GM18517 (cell line): ENCODE results near the gene FGGY.
"Not testable (repeated sequence)": the region's sequence is repeated elsewhere in the genome, so short reads cannot be mapped to it uniquely, and the experiment has no call there.

Experiments used
- ATAC-seq: cut with Tn5 transposase; IDR thresholded peaks from one replicate; pipeline ENCODE4 v1.9.1; 2021; ENCODE audit warnings: mild to moderate bottlenecking, moderate library complexity; ENCODE audit not compliant: unreplicated experiment

The FGGY gene

GRCh38 chr1:59690171-59690930, 393.5 kb downstream of the FGGY start:
- no peak for ATAC-seq

DNA sequence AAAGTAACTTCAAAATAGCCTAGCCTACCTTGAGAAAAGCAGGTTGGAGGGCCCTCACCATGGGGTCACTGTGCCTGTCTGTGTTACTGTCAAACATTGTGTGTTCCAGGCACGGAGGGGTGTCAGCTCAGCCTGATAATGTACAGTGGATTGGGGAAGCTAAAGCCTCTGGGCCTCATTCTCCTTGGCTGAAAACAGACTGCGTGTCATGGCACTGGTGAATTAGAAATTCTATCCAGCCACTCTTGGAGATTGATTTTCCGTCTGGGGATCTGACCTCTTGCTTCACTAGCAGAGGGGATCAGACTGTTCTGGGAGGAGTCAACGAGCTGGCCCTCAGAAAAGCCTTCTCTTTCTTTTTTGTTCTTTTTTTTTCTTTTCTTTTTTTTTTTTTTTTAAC, 394.4 kb downstream of the FGGY start:
- no peak for ATAC-seq

- no peak for ATAC-seq
Measured at GRCh38 chr1:59692591-59692990, 395.7 kb downstream of the FGGY start.

DNA sequence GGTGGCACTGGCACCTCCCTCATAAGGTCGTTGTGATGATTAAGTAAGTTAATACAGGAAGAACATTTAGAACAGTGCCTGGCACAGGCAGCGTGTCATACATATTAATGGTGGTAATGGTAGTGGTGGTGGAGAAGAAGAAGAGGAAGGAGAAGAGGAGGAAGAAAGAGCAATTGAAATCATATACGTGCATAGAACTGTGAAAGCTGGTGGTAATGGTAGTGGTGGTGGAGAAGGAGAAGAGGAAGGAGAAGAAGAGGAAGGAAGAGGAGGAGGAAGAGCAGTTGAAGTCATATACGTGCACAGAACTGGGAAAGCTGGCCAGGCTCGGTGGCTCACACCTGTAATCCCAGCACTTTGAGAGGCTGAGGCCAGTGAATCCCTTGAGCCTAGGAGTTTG, 396.5 kb downstream of the FGGY start:
- ATAC-seq: no peak

- ATAC-seq: no peak
Measured at GRCh38 chr1:59695252-59695651, 398.4 kb downstream of the FGGY start.

DNA sequence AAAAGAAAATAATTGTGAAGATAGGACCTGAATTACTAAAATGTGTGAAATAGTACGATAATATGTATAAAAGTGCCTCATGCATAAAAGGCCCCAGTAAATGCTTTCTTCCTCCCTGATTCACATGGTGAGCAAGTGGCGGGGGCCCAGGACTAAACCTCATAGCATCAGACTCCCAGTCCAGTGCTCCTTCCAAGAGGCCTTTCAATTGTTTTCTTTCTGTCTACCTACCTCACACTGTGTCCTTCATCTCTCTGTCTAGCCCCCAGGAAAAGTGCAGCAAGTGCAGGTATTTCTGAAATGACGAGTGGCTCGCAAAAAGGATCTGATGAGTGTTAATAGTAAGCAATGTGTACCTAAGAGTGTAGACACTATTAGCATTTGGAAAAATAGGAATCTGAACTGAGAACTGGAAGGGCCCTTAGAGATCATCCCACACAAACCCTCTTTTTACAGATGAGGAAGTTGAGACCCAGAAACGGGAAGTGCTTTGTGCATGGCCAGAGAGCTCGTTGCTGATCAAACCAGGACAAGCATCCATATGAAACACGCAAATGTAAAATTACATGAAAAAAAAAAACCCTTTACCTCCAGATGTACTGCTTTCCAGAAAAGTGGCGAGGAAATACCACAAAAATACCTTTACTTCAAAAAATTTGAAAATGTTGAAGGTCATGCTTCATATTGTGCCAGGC, 399.7 kb downstream of the FGGY start:
- ATAC-seq: peak; percentile 19

DNA sequence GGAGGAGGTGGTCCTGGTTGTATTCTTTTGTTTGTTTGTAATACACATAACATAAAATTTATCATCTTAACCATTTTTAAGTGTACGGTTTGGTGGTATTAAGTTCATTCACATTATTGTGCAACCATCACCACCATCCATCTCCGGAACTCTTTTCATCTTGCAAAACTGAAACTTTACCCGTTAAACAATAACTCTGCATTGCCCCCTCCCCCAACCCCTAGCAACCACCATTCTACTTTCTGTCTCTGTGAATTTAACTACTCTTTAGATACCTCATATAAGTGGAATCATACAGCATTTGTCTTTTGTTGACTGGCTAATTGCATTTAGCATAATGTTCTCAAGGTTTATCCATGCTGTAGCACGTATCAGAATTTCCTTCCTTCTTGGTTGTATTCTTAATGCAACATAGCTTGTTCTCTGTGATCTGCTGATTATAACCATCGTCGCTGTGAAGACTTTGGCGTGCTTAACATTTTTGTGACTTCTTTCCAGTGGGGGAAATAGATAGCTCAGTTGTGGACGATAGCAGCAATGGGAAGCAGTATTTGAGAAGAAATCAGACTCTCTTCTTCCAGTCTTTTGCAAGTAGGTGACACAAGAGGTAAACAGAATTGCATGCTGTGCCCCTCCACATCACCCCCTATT, 400.4 kb downstream of the FGGY start:
- ATAC-seq: peak; percentile 68

DNA sequence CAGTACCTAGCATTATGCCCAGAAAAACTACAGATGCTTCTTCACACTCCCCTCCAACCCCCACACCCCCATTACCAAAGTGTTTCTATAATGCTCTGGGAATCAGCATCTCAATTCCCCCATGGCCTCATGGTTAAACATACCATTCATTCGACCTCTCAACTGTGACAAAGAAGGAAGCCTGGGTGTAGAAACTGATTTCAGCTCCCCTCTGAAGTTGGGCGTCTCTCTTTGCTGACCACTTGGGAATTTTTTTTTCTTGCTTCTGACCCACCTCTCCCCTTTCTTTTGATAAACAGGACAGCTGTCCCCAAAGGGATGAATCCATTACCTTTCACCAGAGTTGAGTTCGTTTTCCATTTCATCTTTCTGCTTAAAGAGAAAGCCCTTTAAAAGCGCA, 401.5 kb downstream of the FGGY start:
- no peak for ATAC-seq

DNA sequence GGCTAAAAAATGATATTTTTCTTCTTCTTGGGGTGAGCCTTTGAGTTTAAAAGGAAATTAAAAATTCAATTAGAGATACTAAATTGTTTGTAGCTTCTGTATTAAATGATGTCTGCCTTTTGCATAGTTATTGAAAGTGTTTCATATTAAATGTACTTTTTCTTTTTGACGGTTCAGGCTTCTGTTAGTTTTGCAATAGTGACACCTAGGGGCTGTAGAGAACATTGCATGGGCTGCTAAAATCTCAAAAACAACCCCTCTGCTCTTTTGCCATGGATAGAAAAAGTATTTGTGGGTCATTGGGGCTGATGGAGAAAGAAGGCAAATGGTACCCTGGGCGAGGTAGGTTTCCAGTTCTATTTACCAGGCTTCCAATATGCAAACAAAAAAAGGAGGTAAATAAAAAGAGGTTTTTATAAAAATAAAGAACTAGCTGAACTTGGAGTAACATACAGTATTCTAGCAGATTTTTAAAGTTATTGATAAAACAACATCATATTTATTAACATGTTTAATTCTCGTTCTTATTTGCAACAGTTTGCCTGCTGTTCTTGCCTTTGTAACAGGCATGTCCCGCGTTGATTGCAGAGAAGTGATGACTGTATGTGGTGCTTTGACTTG, 402.4 kb downstream of the FGGY start:
- ATAC-seq: no peak

DNA sequence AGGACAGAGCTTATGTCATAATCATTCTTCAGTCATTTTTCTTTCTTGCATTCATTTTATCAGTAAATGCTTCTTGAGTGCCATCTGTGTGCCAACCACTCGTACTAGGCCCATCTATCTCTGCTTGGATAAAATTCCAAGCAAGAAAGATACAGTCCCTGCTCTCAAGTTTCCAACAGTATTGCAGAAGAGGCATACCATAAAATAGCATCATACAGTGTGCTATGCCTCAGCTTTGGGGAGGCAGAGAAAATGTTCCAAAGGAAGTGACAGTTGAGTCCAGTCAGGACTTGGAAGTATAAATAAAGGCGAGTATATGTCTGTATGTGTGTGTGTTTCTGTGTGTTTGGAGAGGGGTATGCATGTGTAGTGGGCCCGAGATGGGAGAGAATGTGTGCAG, 404.5 kb downstream of the FGGY start:
- no peak for ATAC-seq

GRCh38 chr1:59703226-59703917, 406.5 kb downstream of the FGGY start:
- ATAC-seq: no peak

- no peak for ATAC-seq
Measured at GRCh38 chr1:59703918-59704378, 407.1 kb downstream of the FGGY start.

DNA sequence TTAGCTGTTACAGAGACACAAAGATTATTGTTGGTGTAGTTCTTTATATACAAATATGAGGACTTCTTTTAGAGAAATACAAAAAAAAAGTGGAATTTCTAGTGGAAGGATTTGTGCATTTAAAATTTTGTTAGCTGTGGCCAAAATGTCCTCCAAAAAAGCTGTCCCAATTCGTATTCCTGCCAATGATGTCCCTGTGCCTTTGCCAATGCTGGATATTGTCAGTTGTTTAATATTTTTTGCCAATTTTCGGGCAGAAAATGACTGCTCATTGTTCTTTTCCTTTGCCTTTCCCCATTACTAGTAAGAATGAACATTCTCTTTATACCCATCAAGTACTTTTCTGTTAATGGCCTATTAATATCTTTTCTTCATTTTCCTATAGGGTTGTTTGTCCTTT, 407.8 kb downstream of the FGGY start:
- ATAC-seq: no peak

- ATAC-seq: no peak
Measured at GRCh38 chr1:59705466-59706302, 408.8 kb downstream of the FGGY start.

DNA sequence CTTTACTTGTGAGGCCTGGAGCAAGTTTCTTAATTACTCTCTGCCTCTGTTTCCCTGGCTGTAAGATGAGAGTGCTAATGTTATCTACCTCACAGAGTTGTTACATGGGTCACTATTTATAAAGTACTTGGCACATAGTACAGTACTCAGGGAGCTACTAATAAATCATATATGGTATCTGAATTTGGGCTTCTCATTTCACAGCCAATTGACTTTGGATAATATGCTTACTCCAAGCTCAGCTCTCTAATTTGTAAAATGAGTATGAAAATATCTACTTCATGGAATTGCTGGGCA, 409.4 kb downstream of the FGGY start:
- ATAC-seq: no peak

DNA sequence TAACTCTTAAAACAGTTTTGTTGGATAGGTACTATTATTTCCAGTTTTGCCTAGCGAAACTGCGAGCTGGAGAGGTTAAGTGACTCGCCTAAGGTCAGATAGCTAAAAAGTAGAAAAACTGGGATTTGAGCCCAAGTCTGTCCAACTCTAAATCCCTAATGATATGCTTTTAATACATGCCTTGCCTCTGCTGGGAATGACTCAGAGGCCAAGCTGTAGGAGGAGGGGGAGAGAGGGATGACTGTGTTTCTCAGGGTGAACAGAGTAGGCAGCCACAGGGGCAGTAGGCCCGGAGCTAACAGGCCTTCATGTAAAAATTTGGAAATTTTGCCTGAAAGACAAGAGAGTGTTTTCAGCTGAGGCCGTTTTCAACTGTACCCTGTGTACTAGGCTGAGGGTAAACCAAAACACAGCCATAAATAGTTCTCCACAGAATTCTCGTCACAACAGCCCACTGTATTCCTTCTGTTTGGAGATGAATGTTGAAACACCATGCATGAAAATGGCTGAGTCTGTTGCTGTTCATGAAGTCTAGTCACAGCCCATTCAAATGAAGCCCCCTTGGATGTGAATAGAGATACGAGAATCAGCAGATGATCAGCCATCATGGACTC, 410.4 kb downstream of the FGGY start:
- no peak for ATAC-seq

DNA sequence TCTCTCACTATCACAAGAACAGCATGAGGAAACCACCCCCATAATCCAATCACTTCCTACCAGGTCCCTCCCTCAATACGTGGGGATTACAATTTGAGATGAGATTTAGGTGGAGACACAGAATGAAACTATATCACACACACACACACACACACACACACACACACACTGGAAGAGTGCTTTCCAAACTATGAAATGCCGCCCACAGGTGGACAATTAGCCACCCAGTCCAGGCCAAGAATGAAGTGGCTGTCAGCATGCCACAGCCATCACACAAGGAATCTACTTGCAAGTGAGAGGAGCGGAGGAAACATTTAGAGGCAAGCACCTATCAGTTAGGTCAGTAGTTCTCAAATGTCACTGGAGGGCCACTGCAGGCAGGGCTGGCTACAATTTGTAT, 412.4 kb downstream of the FGGY start:
- ATAC-seq: no peak

DNA sequence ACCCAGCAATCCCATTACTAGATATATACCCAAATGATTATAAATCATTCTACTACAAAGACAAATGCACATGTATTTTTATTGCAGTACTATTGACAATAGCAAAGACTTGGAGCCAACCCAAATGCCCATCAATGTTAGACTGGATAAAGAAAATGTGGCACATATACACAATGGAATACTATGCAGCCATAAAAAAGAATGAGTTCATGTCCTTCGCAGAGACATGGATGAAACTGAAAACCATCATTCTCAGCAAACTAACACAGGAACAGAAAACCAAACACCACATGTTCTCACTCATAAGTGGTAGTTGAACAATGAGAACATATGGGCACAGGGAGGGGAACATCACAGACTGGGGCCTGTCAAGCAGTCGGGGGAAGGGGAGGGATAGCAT, 414.0 kb downstream of the FGGY start:
- ATAC-seq: not testable (repeated sequence)

DNA sequence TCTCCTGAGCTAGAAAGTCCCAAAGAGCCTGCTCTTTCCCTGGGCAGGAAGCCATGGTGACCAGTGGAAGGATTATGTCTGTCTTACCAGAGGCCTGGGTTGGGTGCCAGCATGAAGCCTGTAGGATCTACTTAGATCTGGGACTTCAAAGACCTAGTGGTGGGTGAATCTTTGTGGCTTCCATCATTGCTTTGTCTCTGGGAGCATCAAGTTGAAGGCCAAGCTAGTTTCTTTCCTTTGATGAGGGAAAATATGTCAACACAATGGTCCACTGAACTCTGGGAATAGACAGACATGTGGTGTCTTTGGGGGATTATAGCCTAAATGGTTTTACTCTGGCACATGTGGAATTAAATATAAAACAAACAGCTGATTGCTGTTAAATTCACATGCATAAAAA, 417.3 kb downstream of the FGGY start:
- ATAC-seq: no peak

DNA sequence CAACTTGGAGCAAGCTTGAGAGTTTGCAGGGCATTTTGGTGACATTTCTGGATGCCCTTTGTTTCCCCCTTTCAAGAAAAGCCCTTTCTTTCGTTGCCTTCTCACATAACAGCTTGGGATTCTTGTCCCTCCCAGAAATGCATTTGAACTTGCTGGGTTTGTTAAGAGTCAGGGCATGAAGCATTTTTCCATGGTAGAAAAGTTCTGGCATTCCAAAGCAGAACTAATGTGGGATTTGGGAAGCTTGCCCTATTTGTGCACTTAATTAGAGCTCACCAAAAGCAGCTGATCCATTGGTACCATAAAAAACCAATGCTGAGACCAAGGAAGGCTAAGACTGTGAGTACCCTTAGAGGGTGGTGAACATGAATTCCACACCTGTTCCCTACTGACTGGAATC, 418.1 kb downstream of the FGGY start:
- ATAC-seq: no peak
